Adrenal gland (tissue), 12 donors: ENCODE results near the gene PIGU. TPM values are rescaled to one million over a fixed set of nuclear protein-coding genes. Genes with fewer than 3 reads are reported as not detected.
"Not testable (repeated sequence)": the region's sequence is repeated elsewhere in the genome, so short reads cannot be mapped to it uniquely, and the experiment has no call there.

ENCODE experiments used
- DNase-seq, 7 donors: peaks; one replicate each; pipeline ENCODE4 v3.0.0-alpha.2; 2019 to 2020
- H3K27ac ChIP-seq, 5 donors: fragments of 200-600 bp; sonication (generic) in 4 of 5; 1 replicate in 3 of 5; 2 replicates in 2 of 5; pipeline versions ENCODE4 v1.5.1 to v1.8.0; 2016 to 2020; ENCODE audit warnings: mild to moderate bottlenecking in 1 of 5
- H3K27me3 ChIP-seq: fragments of 200-600 bp; 2 replicates; pipeline ENCODE4 v1.8.0; 2021
- H3K36me3 ChIP-seq, 2 donors: fragments of 200-600 bp; replicated peaks in 1 of 2; 1 replicate in 1 of 2; 2 replicates in 1 of 2; pipeline versions ENCODE4 v1.5.1 to v1.8.0; 2018 to 2022
- H3K4me1 ChIP-seq, 2 donors: fragments of 200-600 bp; replicated peaks in 1 of 2; 1 replicate in 1 of 2; 2 replicates in 1 of 2; pipeline versions ENCODE4 v1.5.1 to v1.8.0; 2018 to 2021
- H3K4me3 ChIP-seq, 4 donors: fragments of 200-600 bp; sonication (generic) in 3 of 4; one replicate each; pipeline ENCODE4 v1.5.1; 2016 to 2018
- H3K9me3 ChIP-seq, 3 donors: fragments of 200-600 bp; sonication (generic) in 1 of 3; replicated peaks in 1 of 3; 1 replicate in 2 of 3; 2 replicates in 1 of 3; pipeline versions ENCODE4 v1.5.1 to v1.8.0; 2016 to 2021
- CTCF ChIP-seq, 6 experiments: fragments of 450-650 bp in 4 of 6; fragments of 200-600 bp in 2 of 6; sonication (generic) in 1 of 6; IDR thresholded peaks; 1 replicate in 5 of 6; 2 replicates in 1 of 6; pipeline versions ENCODE4 v1.5.1 to v1.8.0; 2016 to 2021; ENCODE audit warnings: antibody characterized with exemption in 6 of 6, mild to moderate bottlenecking in 2 of 6, moderate library complexity in 1 of 6
- POLR2A ChIP-seq, 2 donors: fragments of 450-650 bp; IDR thresholded peaks; one replicate each; pipeline ENCODE4 v1.6.1; 2017; ENCODE audit warnings: antibody characterized with exemption in 2 of 2, mild to moderate bottlenecking in 2 of 2, moderate library complexity in 1 of 2
- WGBS, 4 donors: extraction: QIAGEN DNeasy Blood & Tissue Kit in 2 of 4; methylation state at CpG; one replicate each; pipeline versions ENCODE4 v1.1.5 to v1.1.7; 2013 to 2017; 5-methylcytosine and 5-hydroxymethylcytosine counted together
- intact Hi-C, 2 donors: fragments of 100-400 bp; cut with DNase I; formaldehyde crosslinking; loops; one replicate each; pipeline versions ENCODE4 v1.14.1 to v1.15.0; 2022 to 2023
- polyA plus RNA-seq, 3 donors: library from polyadenylated mRNA; stranded (reverse); fragments of 200-250 nt in 2 of 3; fragments of 350-450 nt in 1 of 3; fragmentation: Illumina TruSeq in 1 of 3; extraction: RNeasy Lipid Tissue Mini Kit (QIAGEN cat#74804) in 1 of 3; gene quantifications; one replicate each; pipeline ENCODE4 v1.2.3, GENCODE V29; 2013 to 2014
- total RNA-seq, 9 donors: library from RNA; depleted of rRNA in 4 of 9; stranded (reverse); fragments of >200 nt in 4 of 9; fragments of 120-200 nt in 1 of 9; fragmentation: NEBNext Ultra II Directional in 1 of 9; extraction: Animal tissue kit (Norgen Biotek cat#: 25700) in 1 of 9; gene quantifications; one replicate each; pipeline versions ENCODE4 v1.1.0 to v1.2.4, GENCODE V29; 2013 to 2023
- donor health status: healthy with polysubstance abuse.
- donor health status: Bipolar disorder and iron deficiency.
- donor health status: DM: yes; HTN: yes; CAD: no.
- donor health status: DM: no; HTN: no; CAD: no.
- donor health status: DM: no; HTN: no; CAD: no.
- donor health status: DM: yes; HTN: yes; CAD: no.

The PIGU gene
- total and polyA plus RNA-seq, 12 donors = 16.8 to 64.1 (median 23.1) TPM

GRCh38 chr20:34622821-34623451 lies 54.0 kb downstream of the PIGU start:
- Histone ChIP-seq H3K27me3 (no peaks in the 10 kb centered on the region), H3K9me3 (no peaks in the 10 kb centered on the region), H3K27ac (no peak overlapping the region), H3K4me1 (peaks cover 0 to 12% of the 10 kb centered on the region in 2 donors), H3K36me3 (no peaks in the 10 kb centered on the region), H3K4me3 (no peak overlapping the region)
- 73 to 85% (median 76%) methylated on average over 6 of the region's 6 CpGs for WGBS, 4 donors
- DNase-seq = no peak
- intact Hi-C loops = no loop called here
- TF ChIP-seq CTCF (IDR thresholded peaks at IDR 0.05) = no peak
- no peak for TF ChIP-seq POLR2A (IDR thresholded peaks at IDR 0.05)

- DNase-seq = peak in 1 of 7 donors; percentile 21
- H3K4me3 ChIP-seq = no peak overlapping the region
- intact Hi-C loops = no loop called here
- H3K9me3 ChIP-seq = no peaks in the 10 kb centered on the region
- no peaks in the 10 kb centered on the region for H3K36me3 ChIP-seq
- H3K27me3 ChIP-seq = no peaks in the 10 kb centered on the region
- peaks cover 0 to 12% of the 10 kb centered on the region in 2 donors for H3K4me1 ChIP-seq
- 92 to 95% (median 93%) methylated on average over 13 of the region's 13 CpGs for WGBS, 4 donors
- H3K27ac ChIP-seq = no peak overlapping the region
- TF ChIP-seq POLR2A (IDR thresholded peaks at IDR 0.05) (no peak), CTCF (IDR thresholded peaks at IDR 0.05) (no peak)
These were observed 55.2 kb downstream of the PIGU start for GRCh38 chr20:34621383-34622367.

- intact Hi-C loops = no loop called here
- no peaks in the 10 kb centered on the region for H3K9me3 ChIP-seq
- H3K27ac ChIP-seq = no peak overlapping the region
- H3K4me1 ChIP-seq = peaks cover 0 to 12% of the 10 kb centered on the region in 2 donors
- no peak for DNase-seq
- H3K4me3 ChIP-seq = no peak overlapping the region
- TF ChIP-seq CTCF (IDR thresholded peaks at IDR 0.05) (no peak), POLR2A (IDR thresholded peaks at IDR 0.05) (no peak)
- no peaks in the 10 kb centered on the region for H3K36me3 ChIP-seq
- no peaks in the 10 kb centered on the region for H3K27me3 ChIP-seq
These were observed 55.9 kb downstream of the PIGU start for GRCh38 chr20:34621036-34621343.

- peaks cover 0 to 8% of the 10 kb centered on the region in 2 donors for H3K4me1 ChIP-seq
- WGBS, 4 donors = 72 to 87% (median 77%) methylated on average over 2 of the region's 2 CpGs
- no peaks in the 10 kb centered on the region for H3K9me3 ChIP-seq
- no peak for DNase-seq
- no peak for TF ChIP-seq CTCF (IDR thresholded peaks at IDR 0.05)
- no peak for TF ChIP-seq POLR2A (IDR thresholded peaks at IDR 0.05)
- H3K4me3 ChIP-seq = no peak overlapping the region
- no peak overlapping the region for H3K27ac ChIP-seq
- H3K36me3 ChIP-seq = peaks cover 0 to 7% of the 10 kb centered on the region in 2 donors
- intact Hi-C loops = no loop called here
- no peaks in the 10 kb centered on the region for H3K27me3 ChIP-seq
These were observed 58.2 kb downstream of the PIGU start for GRCh38 chr20:34618676-34619075.

GRCh38 chr20:34616913-34617312 lies 60.0 kb downstream of the PIGU start:
- DNase-seq, intact Hi-C loops, H3K36me3 ChIP-seq, H3K4me3 ChIP-seq, H3K9me3 ChIP-seq, H3K4me1 ChIP-seq, H3K27ac ChIP-seq, H3K27me3 ChIP-seq: not testable (repeated sequence)
- 96 to 100% (median 98%) methylated on average over 8 of the region's 8 CpGs for WGBS, 4 donors
